A673 (cell line): ENCODE data around the gene LCE2B. TPM values are rescaled to one million over a fixed set of nuclear protein-coding genes. Genes with fewer than 3 reads are reported as not detected.

Experiments
- BruUV-seq: library from RNA; stranded (reverse); fragments of 400-500 nt; replicated peaks from 2 replicates; lab custom pipeline; 2021; lab: Mats Ljungman, UMichigan
- CTCF ChIA-PET: fragments of 300-600 bp; sonication (Branson Sonifier 250); formaldehyde crosslinking; loops from one replicate; lab custom pipeline; 2022; ENCODE audit warnings: antibody characterized with exemption; lab: Charles Lee
- POLR2A ChIA-PET: fragments of 300-600 bp; sonication (Branson Sonifier 250); formaldehyde crosslinking; loops from one replicate; lab custom pipeline; 2022; ENCODE audit warnings: antibody characterized with exemption; ENCODE audit not compliant: low non-redundant PET; lab: Charles Lee
- DNase-seq: peaks from one replicate; pipeline ENCODE4 v3.0.0-alpha.2; 2015; ENCODE audit warnings: low spot score
- H3K27ac ChIP-seq: fragments of 200-600 bp; sonication (generic); 2 replicates; pipeline ENCODE4 v1.5.1; 2016; ENCODE audit warnings: mixed run types, low read depth, mild to moderate bottlenecking, mixed read lengths, antibody characterized with exemption, low read length; ENCODE audit not compliant: poor library complexity, severe bottlenecking
- H3K27me3 ChIP-seq: fragments of 200-600 bp; sonication (generic); replicated peaks from 2 replicates; pipeline ENCODE4 v1.6.1; 2017; ENCODE audit warnings: mixed run types, low read depth, mild to moderate bottlenecking, mixed read lengths, antibody characterized with exemption, low read length; ENCODE audit not compliant: insufficient read depth, poor library complexity
- H3K36me3 ChIP-seq: fragments of 200-600 bp; sonication (generic); 2 replicates; pipeline ENCODE4 v1.6.1; 2016; ENCODE audit warnings: mixed run types, mild to moderate bottlenecking, mixed read lengths, antibody characterized with exemption, low read length; ENCODE audit not compliant: insufficient read depth, poor library complexity, severe bottlenecking
- H3K4me1 ChIP-seq: fragments of 200-600 bp; sonication (generic); 2 replicates; pipeline ENCODE4 v1.6.1; 2017; ENCODE audit warnings: mixed run types, mild to moderate bottlenecking, mixed read lengths, antibody characterized with exemption, low read length; ENCODE audit not compliant: insufficient read depth, poor library complexity, severe bottlenecking
- H3K4me3 ChIP-seq: fragments of 200-600 bp; sonication (generic); 2 replicates; pipeline ENCODE4 v1.5.1; 2016; ENCODE audit warnings: low read depth, mixed run types, mild to moderate bottlenecking, mixed read lengths, low read length; ENCODE audit not compliant: poor library complexity, severe bottlenecking
- H3K9me3 ChIP-seq: fragments of 200-600 bp; sonication (generic); 2 replicates; pipeline ENCODE4 v1.6.1; 2016; ENCODE audit warnings: mixed run types, low read depth, mild to moderate bottlenecking, mixed read lengths, antibody characterized with exemption, low read length; ENCODE audit not compliant: poor library complexity, severe bottlenecking
- CTCF ChIP-seq: fragments of 300-800, 200-600 bp; sonication (generic); conservative IDR thresholded peaks from 2 replicates; pipeline ENCODE4 v1.5.1; 2017; ENCODE audit warnings: low read depth, mild to moderate bottlenecking, antibody characterized with exemption, low read length, moderate library complexity, mixed read lengths
- EZH2 ChIP-seq: fragments of 200-600 bp; sonication (generic); IDR thresholded peaks from 2 replicates; pipeline ENCODE4 v1.6.1; 2017; ENCODE audit warnings: borderline replicate concordance, low read depth, mild to moderate bottlenecking, mixed read lengths, antibody characterized with exemption, low read length; ENCODE audit not compliant: poor library complexity, severe bottlenecking
- intact Hi-C: fragments of 100-400 bp; cut with micrococcal nuclease; formaldehyde crosslinking; loops from one replicate; pipeline ENCODE4 v1.10.0; 2022; ENCODE audit not compliant: unreplicated experiment
- total RNA-seq: library from RNA; stranded (reverse); gene quantifications from 2 replicates; pipeline ENCODE4 v1.2.3, GENCODE V29; 2021

The LCE2B gene
- total RNA-seq, 1 experiment from 2014 or later = not detected

- H3K9me3 ChIP-seq = no peaks in the 10 kb centered on the region
- H3K27ac ChIP-seq = no peak overlapping the region
- BruUV-seq = no TSS peak
- intact Hi-C loops = no loop called here
- no peaks in the 10 kb centered on the region for H3K4me1 ChIP-seq
- TF ChIP-seq CTCF = no peak
- TF ChIP-seq EZH2 = no peak
- ChIA-PET POLR2A (no interaction called here), CTCF (no interaction called here)
- H3K36me3 ChIP-seq = no peaks in the 10 kb centered on the region
- no peak for DNase-seq
- H3K4me3 ChIP-seq = no peak overlapping the region
- peaks cover 33% of the 10 kb centered on the region for H3K27me3 ChIP-seq
Observed at GRCh38 chr1:152679459-152679858, 6.5 kb upstream of the LCE2B start.

- ChIA-PET CTCF (no interaction called here), POLR2A (no interaction called here)
- no peaks in the 10 kb centered on the region for H3K9me3 ChIP-seq
- H3K4me3 ChIP-seq = no peak overlapping the region
- intact Hi-C loops = loop anchor here (10.0 kb wide), 1 partner anchor 57 kb away; the partner anchor contains the start of gene LCE3A
- peaks cover 27% of the 10 kb centered on the region for H3K27me3 ChIP-seq
- no peak for DNase-seq
- no peaks in the 10 kb centered on the region for H3K4me1 ChIP-seq
- no TSS peak for BruUV-seq
- TF ChIP-seq EZH2 = no peak
- no peak for TF ChIP-seq CTCF
- H3K36me3 ChIP-seq = no peaks in the 10 kb centered on the region
- H3K27ac ChIP-seq = no peak overlapping the region
Observed at GRCh38 chr1:152681616-152682015, 4.3 kb upstream of the LCE2B start.

- Histone ChIP-seq H3K36me3 (no peaks in the 10 kb centered on the region), H3K27me3 (peaks cover 8% of the 10 kb centered on the region), H3K4me1 (no peaks in the 10 kb centered on the region), H3K27ac (no peak overlapping the region), H3K4me3 (no peak overlapping the region), H3K9me3 (no peaks in the 10 kb centered on the region)
- CTCF ChIA-PET = no interaction called here
- no peak for DNase-seq
- no peak for TF ChIP-seq CTCF
- TF ChIP-seq EZH2 = no peak
- BruUV-seq = no TSS peak
- intact Hi-C loops = loop anchor here (10.0 kb wide), 1 partner anchor 59 kb away; the partner anchor contains the start of gene LCE3A
- POLR2A ChIA-PET = no interaction called here
Observed at GRCh38 chr1:152683846-152684245, 2.1 kb upstream of the LCE2B start.
